ENCODE measurements around the gene GSTCD.

GRCh38 chr4:105858466-105859040 lies 150.0 kb downstream of the GSTCD start:
- TF ChIP-seq CTCF (conservative IDR thresholded peaks at IDR 0.05; ENCODE audit: low read depth in 2 of 2) (no peak), EZH2 (IDR thresholded peaks at IDR 0.05; ENCODE audit: low read depth, unreplicated experiment) (no peak), POLR2AphosphoS5 (IDR thresholded peaks at IDR 0.05; ENCODE audit: low read depth) (no peak)

All from GM23338 (cell line).